Activated CD4-positive, CD25-positive, alpha-beta regulatory T cell treated with anti-CD3 and anti-CD28 coated beads, Interleukin-2, amount 50 U/mL, for 16 hours (primary cell): ENCODE measurements around the gene STIL.
"Not testable (repeated sequence)": the region's sequence is repeated elsewhere in the genome, so short reads cannot be mapped to it uniquely, and the experiment has no call there.

Source experiments
- DNase-seq: peaks from one replicate; pipeline ENCODE4 v3.0.0-alpha.2; 2020; ENCODE audit warnings: low read depth, low spot score

The STIL gene

DNA sequence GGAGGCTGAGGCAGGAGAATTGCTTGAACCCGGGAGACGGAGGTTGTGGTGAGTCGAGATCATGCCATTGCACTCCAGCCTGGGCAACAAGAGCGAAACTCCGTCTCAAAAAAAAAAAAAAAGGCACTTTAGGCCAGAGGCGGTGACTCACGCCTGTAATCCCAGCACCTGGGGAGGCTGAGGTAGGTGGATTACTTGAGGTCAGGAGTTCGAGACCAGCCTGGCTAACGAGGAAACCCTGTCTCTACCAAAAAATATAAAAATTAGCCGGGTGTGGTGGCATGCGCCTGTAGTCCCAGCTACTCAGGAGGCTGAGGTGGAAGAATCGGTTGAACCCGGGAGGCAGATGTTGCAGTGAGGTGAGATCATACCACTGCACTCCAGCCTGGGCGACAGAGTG lies 6.0 kb upstream of the STIL start:
- not testable (repeated sequence) for DNase-seq

GRCh38 chr1:47317841-47318240 lies 3.9 kb upstream of the STIL start:
- DNase-seq: no peak

DNA sequence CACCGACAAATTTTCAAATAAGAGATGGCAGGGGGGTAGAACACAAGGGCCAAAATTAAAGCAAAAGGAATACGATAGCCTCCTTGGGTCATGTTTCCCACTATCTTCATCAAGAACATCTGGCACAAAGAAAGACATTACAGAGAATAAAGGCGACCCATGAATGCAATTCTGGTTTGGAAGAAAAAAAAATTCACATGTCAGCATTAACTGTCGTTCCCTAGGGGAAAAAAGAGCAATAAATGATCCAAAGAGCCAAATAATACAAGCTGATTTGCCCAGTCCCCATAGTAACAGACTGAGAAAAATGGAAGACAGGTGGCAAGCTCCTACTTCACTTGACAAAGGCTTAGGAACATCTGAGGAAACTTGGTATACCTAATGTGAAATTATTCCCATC lies 4.5 kb downstream of the STIL start:
- DNase-seq: no peak

DNA sequence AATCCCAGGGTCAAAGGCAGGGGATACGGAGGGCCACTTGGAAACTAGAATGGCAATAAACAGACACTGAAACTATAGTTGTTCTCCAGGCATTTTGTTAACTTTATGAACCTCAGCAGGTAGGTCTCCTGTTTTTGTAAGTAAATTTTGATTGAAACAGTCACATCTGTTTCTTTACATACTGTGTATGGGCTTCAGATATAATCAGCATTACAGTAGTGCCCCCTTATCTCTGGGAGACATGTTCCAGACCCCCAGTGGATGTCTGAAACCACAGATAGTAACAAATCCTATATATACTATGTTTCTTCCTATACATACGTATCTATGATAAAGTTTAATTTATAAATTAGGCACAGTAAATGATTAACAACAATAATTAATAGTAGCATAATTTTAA lies 11.5 kb downstream of the STIL start:
- DNase-seq: no peak

DNA sequence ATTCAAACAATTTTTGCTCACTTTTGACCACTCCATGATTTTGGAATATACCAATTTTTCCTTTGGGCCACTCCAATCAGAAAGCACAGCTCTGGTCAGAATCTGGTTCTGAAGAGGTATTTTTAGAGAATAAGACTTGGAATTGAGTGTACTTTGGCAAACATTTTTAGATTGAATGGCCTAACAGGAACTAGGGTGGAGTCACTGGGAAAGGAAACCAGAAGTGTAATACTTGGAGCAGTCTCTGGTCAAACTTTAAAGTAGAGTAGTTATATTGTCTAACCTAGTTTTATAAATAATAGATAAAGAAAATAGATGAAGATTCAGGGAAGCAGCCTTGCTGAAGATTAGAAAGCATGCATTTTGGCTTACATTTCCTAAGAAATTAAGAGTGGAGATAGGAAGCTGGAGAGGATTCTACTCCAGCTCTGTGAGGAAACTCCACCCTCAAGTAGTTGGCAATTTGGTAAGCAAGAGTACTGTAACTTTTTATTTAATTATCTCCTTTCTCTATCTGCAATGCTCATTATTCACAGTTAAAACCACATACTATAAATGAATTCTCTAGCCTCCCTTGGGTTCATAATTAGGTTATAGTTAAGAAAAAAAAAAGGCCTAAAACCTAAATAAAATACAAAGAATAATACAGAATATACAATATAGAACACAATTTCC lies 15.8 kb downstream of the STIL start:
- DNase-seq: no peak

GRCh38 chr1:47295579-47295978 lies 18.4 kb downstream of the STIL start:
- DNase-seq: no peak

GRCh38 chr1:47294863-47295262 lies 19.1 kb downstream of the STIL start:
- not testable (repeated sequence) for DNase-seq

GRCh38 chr1:47288116-47288515 lies 25.8 kb downstream of the STIL start:
- not testable (repeated sequence) for DNase-seq

GRCh38 chr1:47280142-47280541 lies 33.8 kb downstream of the STIL start:
- no peak for DNase-seq

- no peak for DNase-seq
These were observed 37.1 kb downstream of the STIL start for GRCh38 chr1:47276850-47277249.

DNA sequence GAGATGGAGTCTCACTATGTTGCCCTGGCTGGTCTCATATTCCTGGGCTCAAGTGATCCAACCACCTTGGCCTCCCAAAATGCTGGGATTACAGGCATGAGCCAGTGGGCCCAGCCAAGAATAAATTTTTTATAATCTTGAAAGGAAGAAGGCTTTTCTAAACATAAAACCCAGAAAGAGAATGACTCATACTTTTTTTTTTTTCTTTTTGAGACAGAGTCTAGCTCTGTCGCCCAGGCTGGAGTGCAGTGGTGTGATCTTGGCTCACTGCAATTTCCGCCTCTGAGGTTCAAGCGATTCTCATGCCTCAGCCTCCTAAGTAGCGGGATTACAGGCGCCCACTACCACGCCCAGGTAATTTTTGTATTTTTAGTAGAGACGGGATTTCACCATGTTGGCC lies 38.1 kb downstream of the STIL start:
- not testable (repeated sequence) for DNase-seq

DNA sequence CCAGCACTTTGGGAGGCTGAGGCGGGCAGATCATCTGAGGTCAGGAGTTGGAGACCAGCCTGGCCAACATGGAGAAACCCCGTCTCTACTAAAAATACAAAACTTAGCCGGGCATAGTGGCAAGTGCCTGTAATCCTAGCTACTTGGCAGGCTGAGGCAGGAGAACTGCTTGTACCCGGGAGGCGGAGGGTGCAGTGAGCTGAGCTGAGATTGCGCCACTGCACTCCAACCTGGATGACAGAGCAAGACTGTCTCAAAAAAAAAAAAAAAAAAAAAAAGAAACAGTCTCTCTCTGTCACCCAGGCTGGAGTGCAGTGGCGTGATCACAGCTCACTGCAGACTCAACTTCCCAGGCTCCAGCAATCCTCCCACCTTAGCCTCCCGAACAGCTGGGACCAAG lies 48.4 kb downstream of the STIL start:
- not testable (repeated sequence) for DNase-seq

DNA sequence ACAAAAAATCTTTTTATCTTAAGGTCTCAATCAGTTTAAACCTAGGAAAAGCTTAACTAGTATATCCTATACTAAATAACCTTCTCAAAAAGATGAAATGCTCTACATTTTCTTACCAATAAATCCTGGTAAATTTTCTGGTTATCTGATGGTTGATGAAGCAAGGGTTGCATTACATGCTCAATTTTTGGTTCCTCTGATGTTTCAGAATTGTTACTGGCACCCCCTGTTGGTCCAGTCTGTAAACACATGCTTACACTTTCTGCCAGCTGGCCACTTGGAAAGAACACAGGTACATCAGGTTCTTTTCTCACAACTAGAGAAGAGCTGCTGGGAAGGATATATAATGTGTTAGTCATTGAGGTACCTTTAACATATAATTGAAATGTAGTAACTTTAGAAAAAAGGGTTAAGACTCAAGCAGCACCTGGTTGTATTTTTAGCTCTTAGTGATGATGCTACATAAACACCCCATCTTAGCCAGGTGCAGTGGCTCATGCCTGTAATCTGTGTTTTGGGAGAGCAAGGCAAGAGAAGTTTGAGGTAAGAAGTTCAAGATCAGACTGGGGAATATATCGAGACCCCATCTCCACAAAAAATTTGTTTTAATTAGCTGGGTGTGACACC lies 51.0 kb downstream of the STIL start:
- peak; percentile 5 for DNase-seq

- no peak for DNase-seq
These were observed 56.7 kb downstream of the STIL start for GRCh38 chr1:47257224-47257623.

- DNase-seq: no peak
These were observed 61.2 kb downstream of the STIL start for GRCh38 chr1:47252795-47253194.

DNA sequence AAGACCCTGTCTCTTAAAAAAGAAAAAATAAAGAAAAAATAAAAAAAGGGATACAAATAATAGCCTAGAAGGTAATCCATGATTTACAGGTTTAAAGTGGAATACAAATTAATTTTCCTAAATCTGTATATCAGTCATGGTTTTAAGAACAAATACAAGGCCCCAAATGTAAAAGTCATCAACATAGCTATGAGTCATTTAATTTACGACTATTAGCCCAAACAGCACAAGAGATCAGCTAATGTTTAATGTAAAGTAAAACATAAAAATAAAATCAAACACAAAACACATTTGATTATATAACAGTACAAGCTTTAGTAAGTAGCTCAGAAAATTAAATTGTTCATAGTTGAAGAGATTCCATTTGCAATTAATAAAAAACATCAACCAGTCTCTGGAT lies 61.6 kb downstream of the STIL start:
- DNase-seq: no peak

GRCh38 chr1:47249755-47250154 lies 64.2 kb downstream of the STIL start:
- DNase-seq: no peak

GRCh38 chr1:47244339-47244862 lies 69.5 kb downstream of the STIL start:
- DNase-seq: no peak

DNA sequence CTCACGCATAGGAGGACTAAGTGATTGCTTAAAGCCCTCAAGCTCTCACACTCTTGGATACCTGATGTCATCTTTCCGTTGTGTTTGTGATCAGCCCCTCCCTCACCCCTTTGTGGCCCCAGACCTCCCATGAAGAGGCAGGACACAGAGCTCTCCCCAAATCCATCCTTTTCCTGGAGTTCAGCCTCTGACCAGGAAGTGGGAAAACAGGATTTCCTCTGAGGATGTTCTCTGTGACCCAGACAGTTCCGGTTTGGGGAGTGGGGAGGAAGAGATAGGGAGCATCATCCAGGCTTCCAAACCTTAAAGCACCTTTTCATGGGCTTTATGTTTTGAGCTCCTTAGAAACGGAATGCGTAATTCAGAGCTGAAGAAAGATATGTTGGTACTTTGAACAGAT lies 70.0 kb downstream of the STIL start:
- DNase-seq: no peak

GRCh38 chr1:47241114-47242113 lies 72.5 kb downstream of the STIL start:
- no peak for DNase-seq

- no peak for DNase-seq
These were observed 74.9 kb downstream of the STIL start for GRCh38 chr1:47238935-47239592.

- no peak for DNase-seq
These were observed 78.1 kb downstream of the STIL start for GRCh38 chr1:47235806-47236205.
